HG03469 (cell line): ENCODE measurements around the gene CLDN24.
"Not testable (repeated sequence)": the region's sequence is repeated elsewhere in the genome, so short reads cannot be mapped to it uniquely, and the experiment has no call there.

Experiments
- ATAC-seq: cut with Tn5 transposase; IDR thresholded peaks from one replicate; pipeline ENCODE4 v1.9.1; 2021; ENCODE audit warnings: mild to moderate bottlenecking, moderate library complexity, moderate number of reproducible peaks; ENCODE audit not compliant: unreplicated experiment

Gene CLDN24

DNA sequence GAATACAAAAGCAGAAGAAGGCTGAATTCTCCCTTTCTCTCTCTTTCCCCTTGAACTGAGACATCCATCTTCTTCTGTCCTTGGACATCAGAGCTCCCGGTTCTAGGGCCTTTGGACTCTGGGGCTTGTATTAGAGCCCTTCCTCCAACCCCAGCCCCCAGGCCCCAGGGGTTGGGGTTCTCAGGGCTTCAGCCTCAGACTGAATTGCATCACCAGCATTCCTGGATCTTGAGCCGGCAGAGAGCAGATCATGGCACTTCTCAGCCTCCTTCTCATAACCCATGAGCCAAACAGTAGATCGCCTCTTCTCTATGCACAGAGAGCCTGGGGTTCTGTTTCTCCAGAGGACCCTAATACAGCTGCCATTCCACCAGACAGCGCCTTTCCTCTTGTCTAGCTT is 25.3 kb upstream of the CLDN24 start:
- ATAC-seq = no peak

- no peak for ATAC-seq
These were observed 24.9 kb upstream of the CLDN24 start for GRCh38 chr4:183347146-183347545.

DNA sequence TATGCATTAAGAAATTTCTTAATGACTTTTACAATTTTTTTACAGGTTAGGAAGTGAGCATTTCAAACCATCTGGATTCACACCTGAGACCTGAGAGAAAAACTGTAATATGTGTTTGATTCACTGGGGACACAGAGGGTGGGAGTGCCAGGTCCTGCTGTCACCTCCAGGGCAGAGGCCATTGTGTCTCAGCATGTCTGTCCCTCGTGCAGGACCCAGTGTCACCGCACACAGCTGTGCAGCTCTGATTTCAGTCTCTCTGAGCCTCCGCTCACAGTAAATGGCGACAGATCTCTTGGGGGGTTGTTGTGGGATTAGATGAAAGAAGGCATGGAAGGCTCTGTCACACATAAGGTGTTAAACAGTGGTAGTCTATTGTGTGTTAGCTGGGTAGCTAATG is 23.0 kb upstream of the CLDN24 start:
- ATAC-seq = no peak

- no peak for ATAC-seq
These were observed 22.5 kb upstream of the CLDN24 start for GRCh38 chr4:183344523-183345255.

DNA sequence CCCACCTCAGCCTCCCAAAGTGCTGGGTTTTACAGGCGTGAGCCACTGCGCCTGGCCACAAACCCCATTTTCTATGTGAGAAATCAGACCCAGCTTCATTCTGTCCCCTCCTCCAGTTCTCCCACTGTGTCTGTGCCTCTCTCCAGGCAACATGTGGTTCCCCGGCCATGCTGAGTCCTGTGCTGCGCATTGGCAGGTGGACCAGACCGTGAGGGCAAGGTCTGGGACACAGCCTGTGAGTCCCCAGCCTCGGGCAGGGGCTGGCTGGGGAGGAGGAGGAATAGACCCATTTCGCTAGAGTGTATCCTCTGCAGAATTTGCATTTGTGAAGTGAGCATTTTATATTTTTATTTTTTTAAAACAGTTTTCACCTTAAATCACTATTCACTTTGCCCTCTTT is 21.5 kb upstream of the CLDN24 start:
- no peak for ATAC-seq

GRCh38 chr4:183342541-183343533 is 20.6 kb upstream of the CLDN24 start:
- ATAC-seq = no peak

DNA sequence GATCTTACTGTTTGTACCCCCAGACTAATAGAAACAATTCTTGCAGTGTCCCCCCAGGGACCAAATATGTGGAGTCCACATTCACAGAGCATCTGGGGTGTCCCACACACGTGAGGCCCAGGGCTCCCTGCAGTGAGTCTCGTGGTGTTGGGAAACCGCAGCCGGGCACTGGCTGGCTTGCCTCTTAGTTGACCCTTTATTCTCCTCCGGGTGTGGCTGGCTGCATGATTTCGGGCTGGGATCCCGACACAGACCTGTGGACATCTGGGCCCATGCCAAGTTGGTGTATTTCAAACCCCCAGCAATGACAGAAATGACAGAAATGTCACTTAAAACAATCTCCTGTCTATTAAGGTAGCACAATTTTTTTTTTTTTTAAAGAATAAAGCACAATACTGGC is 15.6 kb upstream of the CLDN24 start:
- no peak for ATAC-seq

- no peak for ATAC-seq
These were observed 15.1 kb upstream of the CLDN24 start for GRCh38 chr4:183337349-183337748.

- no peak for ATAC-seq
These were observed 13.2 kb upstream of the CLDN24 start for GRCh38 chr4:183335369-183335940.

- ATAC-seq = no peak
These were observed 11.8 kb upstream of the CLDN24 start for GRCh38 chr4:183333983-183334382.

DNA sequence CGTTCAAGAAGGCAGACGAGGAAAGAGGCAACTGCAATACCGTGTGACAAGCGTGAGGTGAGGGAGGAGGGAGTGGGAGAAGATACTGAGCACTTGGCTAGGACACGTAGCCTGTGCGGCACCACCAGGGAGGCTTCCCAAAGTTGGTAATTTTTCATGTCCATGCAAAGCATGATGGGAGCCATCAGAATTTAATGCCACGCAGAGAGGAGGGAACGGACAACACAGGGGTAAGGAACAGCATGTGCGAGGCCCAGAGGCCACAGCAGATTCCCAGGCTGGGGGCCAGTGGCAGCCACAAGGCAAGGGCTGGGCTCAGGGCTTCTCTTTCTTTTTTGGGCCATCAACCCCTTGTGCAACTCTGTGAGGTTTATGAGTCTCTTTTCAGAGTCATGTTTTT is 11.0 kb upstream of the CLDN24 start:
- ATAC-seq = no peak

DNA sequence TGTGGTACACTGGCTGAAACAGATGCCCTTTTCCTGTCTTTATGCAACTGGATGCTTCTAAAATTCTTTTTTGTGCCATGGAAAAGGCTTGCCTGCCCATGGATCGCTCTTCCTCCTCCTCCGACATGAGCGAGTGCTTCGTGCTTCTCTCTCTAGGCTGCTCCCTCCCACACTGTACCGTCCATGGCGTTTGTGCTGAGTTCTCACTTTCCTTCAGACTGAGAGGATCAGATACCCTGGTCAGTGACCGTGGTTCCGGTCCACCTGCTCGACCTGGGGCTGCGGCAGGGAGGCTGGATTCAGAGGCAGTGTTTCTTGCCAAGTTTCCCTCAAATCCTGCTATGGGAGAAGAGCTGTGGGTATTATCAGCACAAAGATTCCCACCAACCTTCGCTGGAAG is 10.2 kb upstream of the CLDN24 start:
- ATAC-seq = no peak

DNA sequence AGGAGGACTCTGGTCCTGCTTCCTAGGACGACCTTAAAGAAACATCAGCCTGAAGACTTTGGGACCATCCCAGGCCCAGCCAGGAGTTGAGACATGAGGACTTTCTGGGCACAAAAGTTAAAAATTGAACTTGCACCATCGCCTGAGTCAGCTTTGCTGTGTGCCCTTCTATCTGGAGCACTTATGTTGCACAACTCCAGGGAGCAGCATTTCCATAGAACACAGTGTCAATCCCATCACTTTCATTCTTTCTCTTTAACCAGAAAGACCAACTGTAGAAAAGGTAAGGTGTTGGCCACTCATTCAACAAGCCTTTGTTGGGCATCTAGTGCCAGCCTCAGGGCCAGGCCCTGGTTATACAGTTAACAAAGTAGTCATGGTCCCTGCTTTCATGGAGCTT is 8.6 kb upstream of the CLDN24 start:
- ATAC-seq = no peak

DNA sequence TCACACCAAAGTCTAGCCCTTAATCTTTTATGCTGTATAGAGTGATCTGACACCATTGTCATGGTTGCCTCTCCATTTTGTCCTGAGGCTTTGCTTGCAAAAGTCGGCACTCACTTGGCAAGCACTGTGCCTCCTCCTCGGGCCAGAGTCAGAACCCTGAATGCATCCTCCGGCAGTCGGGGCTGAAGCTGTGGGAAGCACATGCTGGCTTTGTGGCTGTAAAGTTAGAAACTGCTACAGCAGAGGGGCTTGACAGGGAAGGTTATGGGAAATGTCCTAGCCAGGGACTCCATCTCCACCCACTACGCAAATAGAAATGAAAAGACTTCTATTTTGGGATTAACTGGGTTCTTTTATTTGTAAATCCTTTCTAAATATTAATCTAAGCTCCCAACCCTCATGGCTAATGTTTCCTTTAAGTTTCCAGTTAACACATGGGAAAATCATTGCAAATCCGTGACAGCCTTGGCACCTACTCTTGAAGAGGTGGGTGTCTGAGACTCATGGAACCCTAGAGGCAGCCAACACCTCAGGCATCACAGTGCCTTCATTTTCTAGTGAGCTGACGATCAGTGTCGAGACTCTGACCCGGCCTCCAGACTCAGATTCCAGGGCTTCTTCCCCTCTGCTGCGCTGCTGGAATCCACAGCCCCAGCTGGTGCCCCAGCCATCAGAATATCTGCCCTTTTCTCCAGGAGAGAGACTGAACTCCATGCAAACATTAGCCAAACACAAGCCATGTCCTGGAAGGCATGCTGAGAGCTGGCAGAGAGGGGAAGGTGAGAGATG is 7.9 kb upstream of the CLDN24 start:
- no peak for ATAC-seq

DNA sequence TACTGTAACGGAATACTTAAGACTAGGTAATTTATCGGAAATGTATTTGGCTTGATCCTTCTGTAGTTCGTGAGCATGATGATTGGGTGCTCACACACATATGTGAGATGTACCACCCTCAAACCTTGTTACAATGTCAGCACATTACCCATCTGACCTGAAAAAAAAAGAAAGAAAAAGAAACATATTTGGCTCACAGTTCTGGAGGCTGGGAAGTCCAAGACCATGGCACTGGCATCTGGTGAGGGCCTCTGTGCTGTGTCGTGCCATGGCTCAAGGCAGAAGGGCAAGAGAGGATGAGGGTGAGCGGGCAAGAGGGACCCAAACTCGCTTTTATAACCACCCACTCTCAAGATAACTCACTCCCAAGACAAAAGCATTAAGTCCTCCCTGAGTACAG is 7.0 kb upstream of the CLDN24 start:
- no peak for ATAC-seq

GRCh38 chr4:183328832-183329231 is 6.6 kb upstream of the CLDN24 start:
- ATAC-seq = no peak

GRCh38 chr4:183327827-183328226 is 5.6 kb upstream of the CLDN24 start:
- ATAC-seq = no peak

DNA sequence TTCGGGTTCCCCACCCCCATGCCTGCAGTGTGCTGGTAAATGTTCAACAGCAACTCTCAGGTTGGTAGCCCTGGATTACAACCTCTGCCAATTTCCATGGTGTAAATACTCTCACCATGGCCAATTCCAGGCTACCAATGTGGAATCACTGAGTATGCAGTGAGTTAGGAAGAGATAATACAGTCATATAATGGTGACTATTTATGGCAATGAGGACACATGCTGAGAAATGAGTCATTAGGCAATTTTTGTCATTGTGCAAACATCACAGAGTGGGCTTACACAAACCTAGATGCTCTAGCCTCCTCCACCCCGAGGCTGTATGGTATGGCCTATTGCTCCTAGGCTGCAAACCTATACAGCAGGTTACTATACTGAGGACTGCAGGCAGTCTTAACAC is 4.6 kb upstream of the CLDN24 start:
- no peak for ATAC-seq

DNA sequence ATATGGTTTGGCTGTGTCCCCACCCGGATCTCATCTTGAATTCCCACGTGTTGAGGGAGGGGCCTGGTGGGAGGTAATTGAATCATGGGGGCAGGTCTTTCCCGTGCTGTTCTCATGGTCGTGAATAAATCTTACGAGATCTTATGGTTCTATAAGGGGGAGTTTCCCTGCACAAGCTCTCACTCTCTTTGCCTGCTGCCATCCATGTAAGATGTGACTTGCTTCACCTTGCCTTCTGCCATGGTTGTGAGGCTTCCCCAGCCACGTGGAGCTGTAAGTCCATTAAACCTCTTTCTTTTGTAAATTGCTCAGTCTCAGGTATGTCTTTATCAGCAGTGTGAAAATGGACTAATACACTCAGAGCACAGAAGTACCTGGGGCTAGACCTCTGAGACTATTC is 4.2 kb upstream of the CLDN24 start:
- not testable (repeated sequence) for ATAC-seq

DNA sequence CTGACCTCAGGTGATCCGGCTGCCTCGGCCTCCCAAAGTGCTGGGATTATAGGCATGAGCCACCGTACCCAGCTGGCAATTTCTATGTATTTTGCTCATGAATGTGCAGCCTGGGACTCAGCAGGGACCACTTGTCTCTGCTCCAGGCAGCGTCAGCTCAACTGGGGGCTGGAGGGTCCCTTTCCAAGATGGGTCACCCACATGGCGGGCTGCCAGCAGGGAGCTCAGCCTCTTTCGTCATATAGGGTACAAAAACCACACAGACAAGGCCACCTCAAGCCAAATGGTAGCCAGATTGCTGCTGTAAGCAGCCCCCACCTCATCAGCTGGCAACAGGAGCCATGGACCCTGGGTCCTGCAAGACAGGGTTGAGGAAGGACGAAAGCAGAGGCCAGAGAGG is 2.4 kb upstream of the CLDN24 start:
- no peak for ATAC-seq

DNA sequence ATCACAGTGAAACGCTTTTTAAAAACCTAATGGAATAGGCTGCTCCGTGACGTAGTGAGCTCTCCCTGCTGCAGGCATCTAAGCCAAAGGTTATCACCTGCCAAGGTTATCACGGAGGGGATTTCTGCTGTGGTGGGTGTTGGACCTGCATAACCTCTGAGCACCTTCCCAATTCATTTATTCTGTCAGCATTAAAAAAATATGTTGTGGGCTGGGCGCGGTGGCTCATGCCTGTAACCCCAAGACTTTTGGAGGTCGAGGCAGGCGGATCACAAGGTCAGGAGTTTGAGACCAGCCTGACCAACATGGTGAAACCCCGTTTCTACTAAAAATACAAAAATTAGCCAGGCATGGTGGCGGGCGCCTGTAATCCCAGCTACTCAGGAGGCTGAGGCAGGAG is 1.8 kb upstream of the CLDN24 start:
- not testable (repeated sequence) for ATAC-seq
